Liver (tissue), 3 donors: ENCODE results near the gene PLCG2.

Experiments used
- CTCF ChIP-seq: fragments of 150-350 bp; IDR thresholded peaks from 2 replicates; pipeline ENCODE4 v1.5.1; 2017; ENCODE audit warnings: improper control_type of control experiment, low read depth, low read length; ENCODE audit not compliant: missing input control
- FOXA1 ChIP-seq: IDR thresholded peaks from 2 replicates; pipeline ENCODE4 v1.6.1; 2016; ENCODE audit warnings: antibody characterized with exemption
- RAD21 ChIP-seq, 2 donors: IDR thresholded peaks; 2 replicates each; pipeline ENCODE4 v1.6.1; 2016; ENCODE audit warnings: antibody characterized with exemption in 2 of 2, mild to moderate bottlenecking in 2 of 2
- donor health status: healthy.
- donor health status: healthy.

- TF ChIP-seq CTCF (no peak), RAD21 (IDR thresholded peaks at IDR 0.05) (no peak), FOXA1 (no peak)
Measured at GRCh38 chr16:81746566-81746965, 32.5 kb upstream of the PLCG2 start.
